ENCODE data around the gene CHL1.

The CHL1 gene

DNA sequence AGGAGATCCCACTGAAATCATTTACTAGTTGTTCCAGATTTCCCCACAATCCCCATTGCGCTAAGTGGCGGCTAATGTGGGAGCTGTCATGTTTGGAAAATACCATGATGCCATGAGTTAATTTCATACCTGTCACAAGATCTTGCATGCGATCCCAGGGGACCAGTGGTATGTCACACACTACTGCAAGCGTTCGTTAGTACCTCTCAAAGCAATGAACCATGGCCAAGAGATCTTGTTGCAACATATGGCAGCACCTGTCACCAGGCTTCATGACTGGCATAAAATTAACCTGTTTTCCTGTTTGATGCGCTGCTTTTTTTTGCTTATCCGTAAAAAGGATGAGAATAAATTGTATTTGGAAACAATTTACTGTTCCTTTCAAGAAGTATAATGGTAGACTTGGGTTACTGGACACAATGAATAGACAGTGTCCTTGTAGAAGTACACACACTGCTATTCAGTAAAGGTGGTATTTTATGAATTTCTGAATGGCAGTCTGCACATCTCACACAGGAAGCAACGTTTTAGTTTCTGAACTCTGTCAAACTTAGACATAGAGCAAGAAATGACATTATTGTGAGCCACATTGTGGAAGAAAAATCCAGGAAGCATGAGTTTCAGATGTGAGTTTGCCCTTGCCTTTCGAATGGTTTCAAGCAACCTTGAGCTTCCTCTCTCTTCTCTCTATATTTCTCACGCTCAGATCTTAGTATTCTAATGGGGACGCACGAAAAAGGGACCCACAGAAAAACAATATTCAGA, 81.9 kb downstream of the CHL1 start:
- DNase-seq (ENCODE audit: low spot score): no peak

- no peak for DNase-seq (ENCODE audit: low spot score)
Measured at GRCh38 chr3:279325-279724, 82.8 kb downstream of the CHL1 start.

GRCh38 chr3:280681-281080, 84.1 kb downstream of the CHL1 start:
- no peak for DNase-seq (ENCODE audit: low spot score)

- no peak for DNase-seq (ENCODE audit: low spot score)
Measured at GRCh38 chr3:284322-284721, 87.8 kb downstream of the CHL1 start.

- no peak for DNase-seq (ENCODE audit: low spot score)
Measured at GRCh38 chr3:288417-288816, 91.9 kb downstream of the CHL1 start.

GRCh38 chr3:291028-291427, 94.5 kb downstream of the CHL1 start:
- no peak for DNase-seq (ENCODE audit: low spot score)

DNA sequence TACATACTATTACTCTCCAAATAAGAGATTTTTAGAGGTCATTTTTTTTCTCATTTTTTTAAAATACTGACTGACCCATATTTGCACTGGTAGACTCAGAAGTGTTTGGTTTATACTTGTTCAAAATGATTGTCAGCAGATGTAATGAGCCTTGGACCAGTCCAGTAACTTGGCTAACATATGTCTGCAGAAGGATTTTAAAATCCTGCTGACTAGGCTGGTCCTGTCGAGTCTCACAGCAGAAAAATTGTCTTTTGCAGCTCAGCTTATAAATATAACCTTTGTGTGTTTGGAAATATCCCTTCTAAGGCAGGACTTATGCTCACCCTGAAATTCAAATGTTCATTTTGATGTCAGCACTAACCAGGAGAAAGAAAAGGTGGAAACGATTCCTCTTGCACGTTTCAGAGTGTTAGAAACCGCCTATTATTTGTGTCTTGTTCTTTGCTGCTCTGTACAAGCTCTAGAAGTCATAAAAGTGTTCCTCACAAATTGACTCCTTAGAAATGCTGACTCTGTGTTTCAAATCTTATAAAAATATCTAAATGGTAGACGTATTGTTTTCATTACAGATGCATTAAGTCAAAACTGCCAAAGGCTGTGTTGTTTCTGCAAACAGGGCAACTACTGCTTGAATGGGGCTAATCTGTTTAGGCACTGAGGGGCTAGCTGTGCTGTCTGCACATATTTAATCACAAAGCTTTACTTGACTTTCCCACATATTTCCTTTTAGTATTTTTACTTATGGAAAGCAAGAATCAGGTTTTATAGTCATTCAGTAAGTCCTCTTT, 95.3 kb downstream of the CHL1 start:
- no peak for DNase-seq (ENCODE audit: low spot score)

GRCh38 chr3:294096-294495, 97.5 kb downstream of the CHL1 start:
- DNase-seq (ENCODE audit: low spot score): no peak

DNA sequence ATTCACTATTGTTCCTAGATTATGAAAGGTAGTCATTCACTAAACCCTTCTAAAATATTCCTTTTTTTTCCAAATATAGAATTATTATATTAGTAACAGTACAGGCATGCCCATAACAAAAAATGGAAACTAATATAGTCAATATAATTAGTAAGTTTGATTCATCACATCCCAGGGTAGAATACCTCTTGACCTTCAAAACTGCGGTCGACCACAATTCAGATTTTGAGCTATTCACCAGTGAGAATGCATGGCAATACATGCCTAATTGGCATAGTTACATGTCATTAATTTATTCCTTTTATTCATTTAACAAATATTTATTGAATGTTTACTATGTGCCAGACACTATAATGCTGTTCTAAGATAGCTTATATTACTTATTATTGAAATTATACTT, 98.0 kb downstream of the CHL1 start:
- DNase-seq (ENCODE audit: low spot score): no peak

- no peak for DNase-seq (ENCODE audit: low spot score)
Measured at GRCh38 chr3:295166-295565, 98.6 kb downstream of the CHL1 start.

GRCh38 chr3:297585-297984, 101.0 kb downstream of the CHL1 start:
- no peak for DNase-seq (ENCODE audit: low spot score)

DNA sequence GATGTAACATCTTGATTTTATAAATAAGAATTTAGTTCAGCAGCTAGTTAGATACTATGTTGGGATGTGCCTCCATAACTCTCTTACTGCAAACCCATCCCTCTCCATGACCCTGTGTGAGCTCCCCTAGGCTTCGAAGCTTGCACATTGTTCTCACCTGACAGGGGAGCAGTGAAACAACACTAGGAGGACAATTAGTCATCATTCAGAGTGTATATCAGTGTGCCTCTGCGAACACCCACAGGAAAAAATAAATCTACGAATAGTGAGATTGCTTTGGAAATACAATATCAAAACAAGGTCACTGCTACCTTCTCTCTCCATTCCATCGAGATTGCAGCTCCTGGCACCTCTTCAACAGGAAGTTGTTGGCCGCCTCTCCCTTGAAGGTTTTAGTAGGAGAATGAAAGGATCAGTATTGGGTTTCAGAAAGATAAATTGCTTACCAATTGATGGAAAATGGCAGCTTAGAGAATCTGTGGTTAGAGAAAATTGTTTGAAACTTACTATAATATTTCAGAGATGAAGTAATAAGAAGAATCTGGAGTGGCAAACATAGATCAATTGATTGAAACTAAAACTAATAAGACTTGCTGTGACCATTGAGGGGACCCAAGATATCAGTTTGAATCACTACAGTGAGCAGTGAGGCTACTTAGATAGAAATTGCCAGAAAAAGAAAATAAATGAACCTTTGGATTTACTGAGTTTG, 103.2 kb downstream of the CHL1 start:
- no peak for DNase-seq (ENCODE audit: low spot score)

DNA sequence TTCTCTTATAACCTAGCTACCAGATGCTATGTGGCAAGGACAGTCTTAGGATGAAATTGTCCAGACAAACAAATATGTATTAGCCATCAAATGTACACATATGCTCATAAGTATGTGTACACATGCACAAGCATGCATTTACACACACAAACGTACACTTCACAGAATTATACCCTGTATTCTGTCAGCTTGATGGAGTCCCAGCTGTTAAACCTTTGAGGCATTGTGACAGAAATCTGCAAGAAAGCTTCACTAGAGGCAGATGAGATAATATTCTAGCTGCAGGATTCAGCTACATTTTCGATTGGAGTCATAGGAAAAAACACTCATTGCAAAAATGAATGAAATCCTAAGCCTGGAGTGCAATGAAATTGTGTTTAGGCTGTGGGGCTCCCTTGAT, 110.6 kb downstream of the CHL1 start:
- DNase-seq (ENCODE audit: low spot score): no peak

DNA sequence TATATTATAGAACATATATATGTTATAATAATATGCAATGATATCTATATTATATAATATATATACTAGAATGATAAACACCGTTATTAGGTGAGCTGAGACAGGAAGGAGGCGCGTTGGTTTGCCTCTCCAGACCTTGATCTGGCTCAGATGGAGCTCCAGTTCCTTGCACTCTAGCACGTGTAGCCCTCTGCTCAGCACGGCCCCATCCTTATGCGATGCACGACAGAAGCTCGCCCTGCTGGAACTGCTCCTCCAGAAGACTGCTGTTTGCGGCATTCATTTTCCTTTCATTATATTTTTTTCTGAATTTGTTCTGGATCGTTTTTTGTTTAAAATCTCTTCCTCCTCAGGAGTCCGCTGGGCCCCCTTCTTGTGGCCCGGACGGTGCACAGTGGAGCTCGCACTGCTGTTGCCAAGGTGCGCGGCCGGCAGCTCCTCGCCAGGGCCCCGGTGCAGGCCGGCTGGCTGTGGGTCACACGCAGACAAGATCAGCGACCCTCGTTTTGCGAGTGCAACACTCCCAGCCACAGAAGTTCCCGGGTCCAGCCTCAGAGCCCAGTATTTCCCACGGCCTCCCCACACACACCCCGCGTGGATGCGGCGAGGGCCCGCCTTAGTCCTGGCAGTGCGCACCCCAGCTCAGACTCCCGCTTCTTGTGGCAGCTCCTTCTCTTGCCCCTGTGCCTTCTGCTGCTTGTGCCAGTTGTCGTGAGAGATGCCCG, 112.2 kb downstream of the CHL1 start:
- DNase-seq (ENCODE audit: low spot score): no peak

DNA sequence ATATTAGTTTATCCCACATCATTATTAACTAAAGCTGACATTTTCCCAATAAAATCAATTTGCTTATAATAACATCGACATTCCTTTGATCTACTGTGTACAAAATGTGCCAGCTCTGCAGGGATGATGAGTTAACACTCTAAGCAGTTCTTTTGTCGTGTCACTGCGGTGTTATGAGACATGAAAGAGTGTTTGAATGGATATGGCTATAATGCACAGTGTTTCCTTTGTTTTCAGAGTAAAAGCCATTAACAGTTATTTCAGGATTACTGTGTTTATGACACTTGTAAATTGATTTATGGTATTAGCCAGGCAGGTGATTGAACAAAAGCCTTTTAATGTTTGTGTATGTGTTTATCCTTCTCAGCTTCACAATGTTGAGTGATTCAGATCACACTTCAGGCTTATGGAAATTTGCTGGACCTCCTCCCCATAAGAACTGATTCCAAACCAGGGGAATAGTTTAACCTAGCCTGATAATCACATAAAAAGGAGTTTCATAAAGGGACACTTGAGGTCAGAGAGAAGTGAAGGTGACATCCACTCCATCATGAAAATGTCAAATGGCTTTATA, 115.7 kb downstream of the CHL1 start:
- DNase-seq (ENCODE audit: low spot score): no peak

- DNase-seq (ENCODE audit: low spot score): no peak
Measured at GRCh38 chr3:312911-313310, 116.3 kb downstream of the CHL1 start.

GRCh38 chr3:317012-317411, 120.4 kb downstream of the CHL1 start:
- DNase-seq (ENCODE audit: low spot score): no peak

DNA sequence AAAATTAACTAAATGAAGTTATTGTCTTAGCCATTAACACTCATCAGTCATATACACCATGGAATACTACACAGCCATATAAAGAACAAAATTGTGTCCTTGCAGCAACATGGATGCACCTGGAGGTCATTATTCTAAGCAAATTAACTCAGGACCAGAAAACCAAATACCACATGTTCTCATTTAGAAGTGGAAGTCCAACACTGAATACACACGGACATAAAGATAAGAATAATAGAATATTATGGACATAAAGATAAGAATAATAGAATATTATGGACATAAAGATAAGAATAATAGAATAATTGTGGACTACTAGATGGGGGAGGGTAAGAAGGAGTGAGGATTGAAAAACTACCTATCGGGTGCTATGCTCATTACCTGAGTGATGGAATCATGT, 122.3 kb downstream of the CHL1 start:
- no peak for DNase-seq (ENCODE audit: low spot score)

- DNase-seq (ENCODE audit: low spot score): no peak
Measured at GRCh38 chr3:324423-324822, 127.9 kb downstream of the CHL1 start.

DNA sequence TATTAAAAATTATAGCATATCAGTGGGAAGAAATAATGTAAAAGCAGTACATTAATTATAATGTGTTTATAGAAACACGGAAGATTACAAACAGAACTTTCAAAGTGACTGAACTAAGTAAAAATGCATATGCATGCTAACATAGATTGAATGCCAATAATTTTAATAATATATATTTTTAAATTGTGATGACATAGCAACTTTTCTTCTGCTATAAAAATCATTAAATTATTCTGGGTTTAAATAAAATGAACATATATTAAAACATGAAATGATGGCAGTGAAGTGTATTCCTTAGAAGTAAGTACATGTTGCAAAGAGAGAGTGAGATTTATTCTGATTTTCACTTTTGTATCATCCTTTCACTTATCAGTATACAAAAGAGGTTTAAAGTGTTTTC, 128.9 kb downstream of the CHL1 start:
- no peak for DNase-seq (ENCODE audit: low spot score)

GRCh38 chr3:330494-331115, 134.0 kb downstream of the CHL1 start:
- DNase-seq (ENCODE audit: low spot score): no peak

- no peak for DNase-seq (ENCODE audit: low spot score)
Measured at GRCh38 chr3:331881-332280, 135.3 kb downstream of the CHL1 start.

Measured in CD4-positive, alpha-beta T cell treated with Interleukin-15 for 4 hours (primary cell).